Activated CD4-positive, CD25-positive, alpha-beta regulatory T cell treated with anti-CD3 and anti-CD28 coated beads, Interleukin-2, amount 50 U/mL, for 16 hours (primary cell): ENCODE measurements around the gene LRRC75B.
"Not testable (repeated sequence)": the region's sequence is repeated elsewhere in the genome, so short reads cannot be mapped to it uniquely, and the experiment has no call there.

Source experiments
- DNase-seq: peaks from one replicate; pipeline ENCODE4 v3.0.0-alpha.2; 2020; ENCODE audit warnings: low read depth, low spot score

Gene LRRC75B

DNA sequence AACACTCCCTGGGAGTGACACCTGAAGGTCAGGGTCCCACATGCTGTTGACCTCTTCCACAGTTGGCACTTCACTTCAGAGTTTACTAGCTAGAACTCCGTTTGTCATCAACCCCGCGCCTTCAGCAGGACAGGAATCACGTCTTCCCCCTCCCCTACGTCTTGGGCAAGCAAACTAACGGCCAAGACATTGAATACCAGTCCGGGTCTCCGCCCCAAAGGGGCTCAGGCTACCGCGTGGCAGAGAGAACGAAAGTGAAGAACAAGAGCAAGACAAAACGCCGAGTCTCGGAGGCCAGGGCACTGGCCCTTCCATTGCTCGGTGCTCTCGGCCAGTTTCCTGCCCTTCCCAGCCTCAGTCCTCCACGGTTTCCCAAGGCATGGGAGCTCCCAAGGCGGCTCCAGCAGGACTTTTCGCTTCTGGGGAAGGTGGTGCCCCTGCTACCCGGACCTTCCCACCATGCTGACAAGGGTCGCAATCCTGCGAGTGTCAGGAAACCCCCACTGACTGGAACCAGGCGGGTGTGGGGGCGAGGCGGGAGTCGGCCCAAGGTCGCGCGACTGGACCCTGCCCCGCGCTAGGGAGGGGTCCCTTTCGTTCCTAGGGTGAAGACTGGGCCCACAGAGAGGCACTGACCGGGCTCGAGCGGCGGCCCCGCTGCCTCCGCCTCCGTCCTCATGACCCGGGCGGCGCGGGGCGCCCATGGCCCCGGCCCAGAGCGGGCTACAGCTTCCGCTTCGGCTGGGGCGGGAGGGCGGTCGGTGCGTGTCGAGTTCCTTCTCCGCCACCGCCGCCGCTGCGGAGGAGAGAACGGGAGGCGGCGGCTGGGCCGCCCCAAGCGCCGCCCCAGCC is 38.3 kb downstream of the LRRC75B start, which contains the start of gene GUCD1:
Gene GUCD1, minus strand, starts transcription at position 826 of the 852 bp plus-strand sequence. Its CDS starts 147 bp downstream, at position 679.
- DNase-seq: no peak

DNA sequence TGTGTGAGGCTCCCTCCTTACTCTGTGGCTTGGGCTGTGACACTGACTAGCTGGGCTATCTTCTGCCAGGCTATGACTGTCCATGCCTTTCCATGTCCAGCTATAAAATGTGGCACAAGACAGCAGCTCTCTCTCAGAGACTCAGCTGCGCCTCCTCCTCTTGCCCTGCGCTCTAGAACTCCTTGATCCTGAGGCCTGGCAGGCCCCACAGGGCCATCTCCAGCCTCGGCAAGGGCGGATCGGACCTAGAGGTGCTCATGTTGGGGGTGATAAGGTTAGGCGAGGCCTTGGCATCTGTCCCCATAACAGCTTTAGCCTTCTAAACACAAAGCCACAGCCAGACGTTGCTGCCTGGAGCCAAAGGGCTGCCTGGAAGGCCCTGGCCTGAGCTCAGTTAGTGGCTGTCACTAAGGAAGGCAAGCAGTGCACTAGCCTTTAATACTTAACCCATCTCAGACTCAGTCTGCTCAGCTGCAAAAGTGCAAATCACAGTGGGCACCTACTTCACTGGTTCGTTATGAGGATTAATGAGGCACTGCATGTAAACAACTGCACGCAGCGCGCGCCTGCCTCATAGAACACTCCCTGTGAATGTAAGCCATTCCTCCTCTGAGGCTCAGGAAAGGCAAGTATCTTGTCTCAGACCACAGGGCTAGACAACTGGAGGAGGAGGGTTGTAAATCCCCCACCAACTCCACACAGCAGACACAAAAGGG is 39.1 kb downstream of the LRRC75B start:
- no peak for DNase-seq

DNA sequence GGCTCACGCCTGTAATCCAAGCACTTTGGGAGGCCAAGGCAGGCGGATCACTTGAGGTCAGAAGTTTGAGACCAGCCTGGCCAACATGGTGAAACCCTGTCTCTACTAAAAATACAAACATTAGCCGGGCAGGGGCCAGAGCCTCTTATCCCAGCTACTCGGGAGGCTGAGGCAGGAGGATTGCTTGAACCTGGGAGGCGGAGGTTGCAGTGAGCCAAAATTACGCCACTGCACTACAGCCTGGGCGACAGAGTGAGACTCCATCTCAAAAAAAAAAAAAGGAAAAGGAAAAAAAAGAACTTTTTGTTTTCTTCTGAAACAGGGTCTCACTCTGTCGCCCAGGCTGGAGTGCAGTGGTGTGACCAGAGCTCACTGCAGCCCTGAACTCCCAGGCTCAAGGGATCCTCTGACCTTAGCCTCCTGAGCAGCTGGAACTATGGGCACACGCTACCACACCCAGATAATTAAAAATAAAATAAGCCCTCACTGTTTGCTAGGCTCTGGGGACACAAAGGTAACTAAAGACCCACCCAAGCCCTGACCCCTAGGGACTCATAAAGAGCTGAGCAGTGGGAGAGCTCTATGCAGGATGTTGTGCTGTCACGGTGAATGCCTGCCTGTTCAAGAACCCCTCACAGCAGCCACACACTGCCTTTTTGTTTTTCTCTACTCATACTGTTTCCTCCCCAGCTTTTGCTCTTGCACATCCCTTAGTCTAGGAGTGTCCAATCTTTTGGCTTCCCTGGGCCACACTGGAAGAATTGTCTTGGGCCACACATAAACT is 40.2 kb downstream of the LRRC75B start:
- not testable (repeated sequence) for DNase-seq

DNA sequence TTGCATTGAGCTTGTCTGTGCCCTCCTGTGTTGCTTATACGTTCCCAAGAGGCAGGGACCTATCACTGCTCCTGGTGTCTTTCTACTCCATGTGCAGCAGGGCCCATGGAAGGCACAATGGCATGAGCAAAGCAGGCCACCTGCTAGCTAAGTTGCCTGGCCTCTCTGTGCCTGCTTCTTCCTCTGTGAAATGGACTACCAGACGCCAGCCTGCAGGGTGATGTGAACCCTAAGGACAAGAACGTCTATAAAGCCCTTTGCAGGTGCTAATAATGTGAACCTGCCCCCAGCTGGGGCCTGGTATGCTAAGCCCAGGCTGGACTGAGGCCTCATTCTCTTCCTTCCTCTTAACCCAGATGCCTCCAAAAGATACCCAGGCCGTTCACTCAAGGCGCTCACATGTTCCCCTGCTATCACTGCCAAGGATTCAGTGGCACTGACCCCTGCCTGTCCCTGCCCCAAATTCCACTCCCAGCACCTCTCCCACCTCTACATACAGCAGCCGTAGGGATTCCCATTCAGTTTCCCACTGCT is 41.9 kb downstream of the LRRC75B start:
- no peak for DNase-seq

DNA sequence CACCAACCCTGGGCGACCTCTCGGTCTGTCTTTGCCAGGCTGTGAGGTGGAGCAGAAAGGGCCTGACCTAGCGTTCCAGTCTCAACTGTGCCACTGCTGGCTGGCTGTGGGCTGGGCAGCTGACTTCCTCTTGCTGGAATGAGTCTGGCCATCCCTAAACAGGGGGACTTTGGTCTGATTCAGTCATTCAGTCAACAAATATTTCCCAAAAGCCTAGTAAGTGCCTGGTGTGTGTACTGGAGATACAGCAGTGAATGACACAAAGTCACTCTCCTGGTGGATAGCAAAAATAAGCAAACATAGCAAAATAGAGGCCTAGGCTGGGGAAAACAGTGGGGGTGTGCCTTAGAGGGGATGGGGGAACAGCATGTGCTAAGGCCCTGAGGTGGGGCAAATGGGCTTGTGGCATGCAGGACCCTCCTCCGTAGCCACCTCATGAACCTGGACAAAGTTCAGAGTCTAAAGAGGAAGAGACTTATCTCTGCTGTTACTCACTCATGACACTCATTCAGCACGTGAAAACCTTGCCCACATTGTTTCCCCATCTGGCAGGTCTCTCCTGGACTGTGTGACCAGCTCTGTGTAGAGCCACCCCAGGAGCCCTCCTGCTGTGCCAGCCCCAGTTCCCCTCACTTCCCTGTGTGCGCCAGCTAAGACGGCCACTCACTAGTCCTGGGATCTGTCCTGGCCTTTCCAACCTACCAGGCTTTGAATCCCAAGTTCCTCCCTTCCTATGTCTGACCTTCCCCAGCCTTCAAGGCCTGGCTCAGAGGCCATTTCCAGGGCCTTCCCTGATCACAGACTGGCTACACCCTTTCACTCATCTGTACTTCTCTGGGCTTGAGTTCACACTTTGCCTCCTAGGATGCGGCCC is 42.6 kb downstream of the LRRC75B start:
- DNase-seq: no peak

DNA sequence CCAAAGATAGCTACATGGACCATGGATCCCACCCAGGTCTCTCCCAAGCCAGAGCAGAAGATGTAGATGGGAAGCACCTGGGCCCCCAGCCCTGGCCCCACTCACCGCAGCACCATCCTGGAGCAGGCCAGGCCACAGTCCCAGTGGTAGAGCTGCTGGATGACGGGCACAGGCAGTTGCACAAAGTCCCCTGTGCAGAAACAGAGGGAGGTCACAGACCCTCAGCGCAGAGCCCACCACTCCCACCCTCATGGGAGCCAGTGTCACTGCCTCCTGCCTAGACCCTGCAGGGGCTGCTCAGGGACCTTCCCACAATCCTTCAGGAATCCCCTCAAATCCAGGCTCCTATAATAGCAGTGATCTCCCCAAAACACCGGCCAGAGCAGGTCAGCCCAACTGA is 44.1 kb downstream of the LRRC75B start:
- no peak for DNase-seq

DNA sequence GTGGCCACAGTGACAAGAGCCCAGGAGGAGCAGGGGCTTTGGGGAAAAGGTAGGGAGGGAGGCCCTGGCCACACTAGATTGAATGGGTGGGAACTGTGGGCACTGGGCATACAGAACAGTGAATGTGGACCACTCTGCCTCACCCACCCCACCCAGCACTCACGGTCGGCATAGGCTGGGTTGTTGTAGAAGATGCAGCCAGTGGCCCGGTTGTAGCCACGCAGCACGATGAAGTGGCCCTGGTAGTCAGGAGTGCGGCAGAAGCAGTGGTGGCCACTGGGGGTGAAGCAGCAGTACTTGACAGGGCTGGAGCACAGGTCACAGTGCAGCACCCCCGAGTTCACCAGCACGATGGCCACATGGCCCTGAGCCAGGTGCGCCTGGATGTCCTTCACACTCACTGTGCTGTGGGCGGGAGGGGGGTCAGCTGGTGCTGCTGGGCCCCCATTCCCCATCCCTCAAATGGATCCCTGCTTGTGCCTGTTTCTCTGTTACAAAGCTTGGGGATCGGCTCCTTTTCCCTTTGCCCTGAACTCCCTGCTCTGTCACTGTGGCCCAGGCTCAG is 49.1 kb downstream of the LRRC75B start:
- DNase-seq: no peak

DNA sequence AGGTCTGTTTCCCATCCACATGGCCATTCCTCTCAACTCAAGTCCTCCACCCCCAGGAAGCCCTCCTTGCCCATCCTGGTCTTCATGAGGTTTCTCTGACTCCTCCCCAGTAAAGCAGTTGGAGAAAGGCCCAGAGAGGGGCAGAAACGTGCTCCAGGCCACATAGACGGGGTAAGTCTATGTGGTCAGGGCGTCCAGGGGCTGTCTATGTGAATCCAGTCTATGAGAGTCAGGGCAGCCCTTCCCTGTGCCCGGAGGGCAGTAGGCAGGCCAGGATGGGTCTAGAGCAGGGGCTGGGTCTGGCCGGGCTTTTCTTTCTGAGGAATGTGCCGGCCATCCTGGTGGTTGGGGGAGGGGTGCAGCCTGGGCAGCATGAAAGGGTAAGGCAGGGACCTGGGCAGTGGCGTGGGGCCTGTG is 49.7 kb downstream of the LRRC75B start:
- no peak for DNase-seq

DNA sequence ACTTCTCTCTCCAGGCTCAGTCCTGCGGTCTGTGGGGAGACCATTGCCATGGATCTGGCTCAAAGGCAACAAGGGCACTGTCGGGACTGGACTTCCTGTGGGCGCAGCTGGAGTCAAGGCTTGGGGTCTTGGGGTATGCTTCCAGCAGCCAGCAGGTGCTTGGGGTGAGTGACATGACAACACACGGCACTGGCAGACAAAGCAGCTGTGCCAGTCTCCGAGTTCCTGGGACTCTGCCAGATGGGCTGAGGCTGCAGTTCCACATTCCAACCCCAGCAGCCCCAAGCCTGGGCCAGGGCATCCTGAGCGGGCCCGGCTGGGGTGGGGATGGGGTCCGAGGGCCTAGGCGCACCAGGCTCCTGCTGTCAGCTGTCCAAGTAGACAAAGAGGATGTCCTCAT is 50.2 kb downstream of the LRRC75B start:
- no peak for DNase-seq

DNA sequence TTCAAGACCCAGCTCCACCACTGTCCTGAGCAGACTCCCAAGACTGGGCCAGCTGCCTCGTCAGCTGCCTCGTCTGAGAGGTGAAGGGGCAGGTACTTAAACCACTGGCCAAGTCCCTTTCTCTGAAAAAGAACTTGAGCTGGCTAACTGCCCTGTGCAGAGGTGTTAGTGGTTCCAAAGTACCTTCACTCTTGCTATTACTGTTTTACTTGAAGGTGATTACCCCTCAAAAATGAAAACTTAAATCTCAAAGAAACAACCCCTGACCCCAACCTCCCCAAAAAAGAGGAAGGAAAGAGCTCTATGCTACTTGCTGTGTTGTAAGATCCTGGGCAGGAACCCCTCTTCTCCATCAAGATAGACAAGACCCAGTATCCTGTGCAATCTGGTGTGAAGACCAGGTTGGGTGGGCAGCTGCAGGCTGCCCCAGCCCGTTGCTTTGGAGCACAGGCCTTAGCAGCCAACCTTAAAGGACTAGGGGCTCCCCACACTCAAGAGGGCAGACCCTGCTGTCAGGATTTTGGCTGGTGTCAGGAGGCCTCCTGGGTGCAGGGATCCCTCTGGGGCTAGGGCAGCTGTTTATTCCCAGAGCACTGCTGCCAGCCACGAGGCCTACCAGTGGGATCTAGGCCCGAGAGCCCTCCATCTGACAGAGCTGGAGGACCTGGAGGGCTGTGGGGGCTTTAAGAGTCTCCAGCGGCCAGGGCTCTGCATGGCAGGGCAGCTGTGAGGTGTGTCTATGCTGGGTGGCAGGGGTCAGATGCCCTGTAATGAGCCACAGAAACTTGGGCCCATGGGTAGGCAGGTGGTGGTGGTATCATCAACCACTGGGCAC is 51.0 kb downstream of the LRRC75B start:
- DNase-seq: no peak

DNA sequence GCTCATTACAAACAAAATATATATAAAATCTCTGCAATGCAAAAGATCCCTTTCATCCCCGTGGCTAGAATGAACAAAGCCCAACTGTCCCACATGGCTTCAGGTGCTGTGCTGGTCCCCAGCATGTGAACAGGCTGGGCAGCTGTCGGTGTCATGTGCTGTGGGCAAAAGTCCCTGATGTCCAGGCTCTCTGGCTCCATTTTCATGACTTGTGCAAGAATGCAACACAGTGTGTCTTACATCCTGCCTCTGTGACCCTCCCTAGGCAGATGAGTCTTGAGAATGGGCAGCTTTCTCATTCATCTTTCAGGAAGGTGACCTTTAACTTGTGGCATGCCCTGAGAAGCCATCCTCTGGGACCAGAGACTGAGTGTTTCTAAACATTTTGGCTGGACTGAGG is 52.4 kb downstream of the LRRC75B start:
- no peak for DNase-seq

DNA sequence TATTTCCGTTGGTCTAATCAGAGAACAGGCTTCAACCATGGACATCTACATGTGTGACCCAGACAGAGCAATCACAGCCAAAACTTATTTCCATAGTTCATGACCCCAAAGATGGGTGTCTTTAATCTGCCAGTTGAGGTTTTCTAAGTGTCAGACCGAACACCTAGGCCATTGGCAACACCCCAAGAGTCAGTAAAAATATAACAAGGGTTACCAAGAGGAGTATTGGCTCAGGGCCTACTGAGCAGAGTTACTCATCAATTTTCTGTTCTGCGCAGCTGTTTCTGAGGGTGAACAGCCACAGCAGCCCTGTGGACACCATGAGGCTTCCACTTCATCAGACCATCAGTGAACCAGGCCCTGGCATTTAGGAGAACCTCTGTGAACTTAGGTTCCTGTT is 56.8 kb downstream of the LRRC75B start:
- no peak for DNase-seq
